K562 (cell line): ENCODE data around the gene MTG2. TPM values are rescaled to one million over a fixed set of nuclear protein-coding genes. Genes with fewer than 3 reads are reported as not detected.

Experiments
- CBFB ChIP-seq: sonication (generic); formaldehyde crosslinking; IDR thresholded peaks from 2 replicates; pipeline ENCODE4 v1.4.0; 2020; ENCODE audit warnings: mild to moderate bottlenecking, missing genetic modification reagents
- ETV5 ChIP-seq: sonication (generic); formaldehyde crosslinking; IDR thresholded peaks from 2 replicates; pipeline ENCODE4 v1.4.0; 2020; ENCODE audit warnings: low read depth, mild to moderate bottlenecking, missing genetic modification reagents
- FOXJ3 ChIP-seq: sonication (generic); formaldehyde crosslinking; IDR thresholded peaks from 2 replicates; pipeline ENCODE4 v1.4.0; 2020; ENCODE audit warnings: mild to moderate bottlenecking, missing genetic modification reagents
- HDAC3 ChIP-seq: fragments of 450-650 bp; IDR thresholded peaks from 2 replicates; pipeline ENCODE4 v1.6.1; 2018; ENCODE audit warnings: borderline replicate concordance, mild to moderate bottlenecking, moderate library complexity; ENCODE audit not compliant: partially characterized antibody
- HNRNPH1 ChIP-seq: fragments of 200-400 bp; formaldehyde crosslinking; optimal IDR thresholded peaks from 2 replicates; pipeline ENCODE3; 2017; ENCODE audit warnings: low read depth, mild to moderate bottlenecking, low read length, moderate library complexity
- MAFG ChIP-seq: fragments of 450-650 bp; conservative IDR thresholded peaks from 2 replicates; pipeline ENCODE4 v1.6.1; 2016; ENCODE audit warnings: missing genetic modification characterization, missing compliant biosample characterization
- MIER1 ChIP-seq: fragments of 450-650 bp; IDR thresholded peaks from 2 replicates; pipeline ENCODE4 v1.6.1; 2016; ENCODE audit warnings: antibody characterized with exemption, mild to moderate bottlenecking, low read depth
- RNF2 ChIP-seq: sonication (generic); IDR thresholded peaks from 2 replicates; pipeline ENCODE4 v1.6.1; 2016
- SIN3A ChIP-seq, 2 experiments: fragments of 150-350 bp in 1 of 2; IDR thresholded peaks; 2 replicates each; pipeline ENCODE4 v1.6.1; 2011 to 2016; ENCODE audit warnings: borderline replicate concordance in 2 of 2, low read depth in 2 of 2, low read length in 2 of 2, mild to moderate bottlenecking in 2 of 2, moderate library complexity in 2 of 2; ENCODE audit not compliant: control insufficient read depth in 1 of 2
- SMARCE1 ChIP-seq: fragments of 450-650 bp; IDR thresholded peaks from 2 replicates; pipeline ENCODE4 v1.7.1; 2016; ENCODE audit warnings: mild to moderate bottlenecking
- SOX6 ChIP-seq: fragments of 450-650 bp; IDR thresholded peaks from 2 replicates; pipeline ENCODE4 v1.6.1; 2014; ENCODE audit warnings: mild to moderate bottlenecking
- YY1 ChIP-seq, 3 experiments: IDR thresholded peaks; 2 replicates each; pipeline ENCODE4 v1.6.1; 2011; ENCODE audit warnings: low read length in 2 of 3, mild to moderate bottlenecking in 2 of 3, moderate library complexity in 2 of 3, borderline replicate concordance in 1 of 3, control low read depth in 1 of 3, low read depth in 1 of 3; ENCODE audit not compliant: insufficient read depth in 3 of 3, insufficient replicate concordance in 2 of 3, control insufficient read depth in 1 of 3, insufficient read length in 1 of 3; ENCODE audit errors: extremely low read depth in 1 of 3
- ZNF695 ChIP-seq: fragments of 450-650 bp; formaldehyde crosslinking; IDR thresholded peaks from 2 replicates; pipeline ENCODE4 v1.4.0; 2020; ENCODE audit warnings: mild to moderate bottlenecking, moderate library complexity
- polyA plus RNA-seq, 8 experiments: library from polyadenylated mRNA; depleted of rRNA in 4 of 8; stranded (reverse) in 5 of 8; unstranded in 3 of 8; fragments of >200 nt; fragmentation: Nextera tagmentation in 2 of 8; fragmentation: Illumina TruSeq in 1 of 8; extraction: Ambion mirVana in 2 of 8; extraction: Trizol in 1 of 8; gene quantifications; 2 replicates each; pipeline versions ENCODE4 v1.2.1 to v1.2.3, GENCODE V29; 2011 to 2014; ENCODE audit warnings: inconsistent platforms in 1 of 8, missing spikeins in 1 of 8
- total RNA-seq, 7 experiments: library from RNA; depleted of rRNA in 6 of 7; stranded (reverse); fragments of >200 nt in 6 of 7; fragmentation: Illumina TruSeq in 2 of 7; extraction: Trizol in 2 of 7; gene quantifications; 2 replicates each; pipeline versions ENCODE4 v1.2.1 to v1.2.3, GENCODE V29; 2011 to 2021; ENCODE audit warnings: low replicate concordance in 1 of 7
- TF ChIP-seq, protein P1 (sequence below): fragments of 250-450 bp; sonication (Bioruptor Pico); IDR thresholded peaks from 2 replicates; pipeline ENCODE4 v1.4.0; 2020; ENCODE audit warnings: borderline replicate concordance
- TF ChIP-seq, protein P2 (sequence below): fragments of 450-650 bp; IDR thresholded peaks from 2 replicates; pipeline ENCODE4 v1.6.1; 2016; ENCODE audit warnings: low read depth, mild to moderate bottlenecking, moderate library complexity
- TF ChIP-seq, protein P3 (sequence below): IDR thresholded peaks from 3 replicates; pipeline ENCODE4 v1.6.1; 2011; ENCODE audit warnings: borderline replicate concordance, mild to moderate bottlenecking, moderate library complexity; ENCODE audit not compliant: insufficient read length; ENCODE audit errors: extremely low read depth
- TF ChIP-seq, protein P4 (sequence below): fragments of 450-650 bp; IDR thresholded peaks from 2 replicates; pipeline ENCODE4 v1.6.1; 2018; ENCODE audit not compliant: partially characterized antibody

MTG2 gene
- total and polyA plus RNA-seq, 9 of the 15 experiments (the other 6 are each of a cell fraction or from before 2014, with no cell fraction given): 8.7 to 67.5 (median 44.5) TPM

DNA sequence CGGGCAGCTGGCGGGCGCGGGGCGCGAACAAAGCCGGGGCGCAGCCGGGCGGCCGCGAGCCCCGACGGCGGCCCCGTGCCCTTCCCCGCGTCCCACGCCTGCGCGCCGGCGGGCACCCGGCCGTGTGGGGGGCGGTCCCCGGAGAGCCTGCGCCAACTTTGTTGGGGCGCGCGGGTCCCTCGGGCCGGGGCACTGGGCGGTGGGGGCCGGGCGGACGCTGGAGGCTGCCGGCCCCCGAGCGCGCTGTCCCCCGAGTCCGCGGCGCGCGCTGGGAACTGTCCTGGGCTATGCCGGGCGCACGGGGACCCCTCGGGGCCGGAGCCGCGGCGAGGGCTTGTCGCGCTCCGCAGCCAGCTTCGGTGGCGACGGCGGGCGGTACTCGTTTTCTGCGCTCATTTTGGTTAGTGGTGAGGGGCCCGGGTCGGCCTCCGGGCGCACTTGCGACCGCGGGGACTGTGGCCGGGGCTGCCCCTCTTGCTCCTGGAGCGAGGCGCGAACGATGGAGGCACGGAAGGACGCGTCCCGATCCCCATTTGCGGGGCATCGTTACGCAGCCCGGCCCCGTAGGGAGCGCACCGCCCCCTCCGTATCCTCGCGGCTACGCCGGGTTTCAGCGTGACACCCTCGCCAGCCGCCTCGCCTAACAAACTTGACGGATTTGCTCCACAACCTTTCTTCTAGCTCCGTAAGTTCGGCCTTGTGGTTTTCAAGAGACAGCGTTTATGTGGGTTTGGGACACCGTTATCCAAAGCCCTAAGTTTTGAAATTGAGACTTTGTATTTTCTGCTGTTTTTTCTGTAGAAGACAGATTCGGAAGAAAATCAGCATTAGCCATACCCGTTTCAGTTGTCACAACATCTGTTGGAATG is 38.6 kb upstream of the MTG2 start (continued):
- TF ChIP-seq MIER1 (no peak), MAFG (tag) (no peak), YY1 (IDR thresholded peaks at IDR 0.05; ENCODE audit: borderline replicate concordance in 1 of 3, control insufficient read depth in 1 of 3, extremely low read depth in 1 of 3, insufficient read depth in 3 of 3, insufficient read length in 1 of 3, insufficient replicate concordance in 2 of 3, low read depth in 1 of 3, low read length in 2 of 3) (peak in 1 of 3 experiments; percentile 42), RNF2 (no peak), SIN3A (IDR thresholded peaks at IDR 0.05; ENCODE audit: borderline replicate concordance in 2 of 2, control insufficient read depth in 1 of 2, low read depth in 2 of 2, low read length in 2 of 2) (peak in 1 of 2 experiments; percentile 77; a peak in 1 of 4 replicates), HNRNPH1 (no peak), FOXJ3 (CRISPR knock-in tag) (no peak), ETV5 (CRISPR knock-in tag) (0 out of 2 replicates have a peak, but pooled peaks have one; percentile 58), HDAC3 (peak; percentile 21), CBFB (0 out of 2 replicates have a peak, but pooled peaks have one; percentile 36), SOX6 (no peak), SMARCE1 (no peak), ZNF695 (CRISPR knock-in tag) (no peak)
- TF ChIP-seq, protein P1, sequence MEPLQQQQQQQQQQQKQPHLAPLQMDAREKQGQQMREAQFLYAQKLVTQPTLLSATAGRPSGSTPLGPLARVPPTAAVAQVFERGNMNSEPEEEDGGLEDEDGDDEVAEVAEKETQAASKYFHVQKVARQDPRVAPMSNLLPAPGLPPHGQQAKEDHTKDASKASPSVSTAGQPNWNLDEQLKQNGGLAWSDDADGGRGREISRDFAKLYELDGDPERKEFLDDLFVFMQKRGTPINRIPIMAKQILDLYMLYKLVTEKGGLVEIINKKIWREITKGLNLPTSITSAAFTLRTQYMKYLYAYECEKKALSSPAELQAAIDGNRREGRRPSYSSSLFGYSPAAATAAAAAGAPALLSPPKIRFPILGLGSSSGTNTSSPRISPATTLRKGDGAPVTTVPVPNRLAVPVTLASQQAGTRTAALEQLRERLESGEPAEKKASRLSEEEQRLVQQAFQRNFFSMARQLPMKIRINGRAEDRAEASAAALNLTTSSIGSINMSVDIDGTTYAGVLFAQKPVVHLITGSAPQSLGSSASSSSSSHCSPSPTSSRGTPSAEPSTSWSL (CRISPR knock-in tag): no peak
- TF ChIP-seq, protein P2, sequence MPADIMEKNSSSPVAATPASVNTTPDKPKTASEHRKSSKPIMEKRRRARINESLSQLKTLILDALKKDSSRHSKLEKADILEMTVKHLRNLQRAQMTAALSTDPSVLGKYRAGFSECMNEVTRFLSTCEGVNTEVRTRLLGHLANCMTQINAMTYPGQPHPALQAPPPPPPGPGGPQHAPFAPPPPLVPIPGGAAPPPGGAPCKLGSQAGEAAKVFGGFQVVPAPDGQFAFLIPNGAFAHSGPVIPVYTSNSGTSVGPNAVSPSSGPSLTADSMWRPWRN: no peak
- TF ChIP-seq, protein P3, sequence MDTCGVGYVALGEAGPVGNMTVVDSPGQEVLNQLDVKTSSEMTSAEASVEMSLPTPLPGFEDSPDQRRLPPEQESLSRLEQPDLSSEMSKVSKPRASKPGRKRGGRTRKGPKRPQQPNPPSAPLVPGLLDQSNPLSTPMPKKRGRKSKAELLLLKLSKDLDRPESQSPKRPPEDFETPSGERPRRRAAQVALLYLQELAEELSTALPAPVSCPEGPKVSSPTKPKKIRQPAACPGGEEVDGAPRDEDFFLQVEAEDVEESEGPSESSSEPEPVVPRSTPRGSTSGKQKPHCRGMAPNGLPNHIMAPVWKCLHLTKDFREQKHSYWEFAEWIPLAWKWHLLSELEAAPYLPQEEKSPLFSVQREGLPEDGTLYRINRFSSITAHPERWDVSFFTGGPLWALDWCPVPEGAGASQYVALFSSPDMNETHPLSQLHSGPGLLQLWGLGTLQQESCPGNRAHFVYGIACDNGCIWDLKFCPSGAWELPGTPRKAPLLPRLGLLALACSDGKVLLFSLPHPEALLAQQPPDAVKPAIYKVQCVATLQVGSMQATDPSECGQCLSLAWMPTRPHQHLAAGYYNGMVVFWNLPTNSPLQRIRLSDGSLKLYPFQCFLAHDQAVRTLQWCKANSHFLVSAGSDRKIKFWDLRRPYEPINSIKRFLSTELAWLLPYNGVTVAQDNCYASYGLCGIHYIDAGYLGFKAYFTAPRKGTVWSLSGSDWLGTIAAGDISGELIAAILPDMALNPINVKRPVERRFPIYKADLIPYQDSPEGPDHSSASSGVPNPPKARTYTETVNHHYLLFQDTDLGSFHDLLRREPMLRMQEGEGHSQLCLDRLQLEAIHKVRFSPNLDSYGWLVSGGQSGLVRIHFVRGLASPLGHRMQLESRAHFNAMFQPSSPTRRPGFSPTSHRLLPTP: no peak
- TF ChIP-seq, protein P4, sequence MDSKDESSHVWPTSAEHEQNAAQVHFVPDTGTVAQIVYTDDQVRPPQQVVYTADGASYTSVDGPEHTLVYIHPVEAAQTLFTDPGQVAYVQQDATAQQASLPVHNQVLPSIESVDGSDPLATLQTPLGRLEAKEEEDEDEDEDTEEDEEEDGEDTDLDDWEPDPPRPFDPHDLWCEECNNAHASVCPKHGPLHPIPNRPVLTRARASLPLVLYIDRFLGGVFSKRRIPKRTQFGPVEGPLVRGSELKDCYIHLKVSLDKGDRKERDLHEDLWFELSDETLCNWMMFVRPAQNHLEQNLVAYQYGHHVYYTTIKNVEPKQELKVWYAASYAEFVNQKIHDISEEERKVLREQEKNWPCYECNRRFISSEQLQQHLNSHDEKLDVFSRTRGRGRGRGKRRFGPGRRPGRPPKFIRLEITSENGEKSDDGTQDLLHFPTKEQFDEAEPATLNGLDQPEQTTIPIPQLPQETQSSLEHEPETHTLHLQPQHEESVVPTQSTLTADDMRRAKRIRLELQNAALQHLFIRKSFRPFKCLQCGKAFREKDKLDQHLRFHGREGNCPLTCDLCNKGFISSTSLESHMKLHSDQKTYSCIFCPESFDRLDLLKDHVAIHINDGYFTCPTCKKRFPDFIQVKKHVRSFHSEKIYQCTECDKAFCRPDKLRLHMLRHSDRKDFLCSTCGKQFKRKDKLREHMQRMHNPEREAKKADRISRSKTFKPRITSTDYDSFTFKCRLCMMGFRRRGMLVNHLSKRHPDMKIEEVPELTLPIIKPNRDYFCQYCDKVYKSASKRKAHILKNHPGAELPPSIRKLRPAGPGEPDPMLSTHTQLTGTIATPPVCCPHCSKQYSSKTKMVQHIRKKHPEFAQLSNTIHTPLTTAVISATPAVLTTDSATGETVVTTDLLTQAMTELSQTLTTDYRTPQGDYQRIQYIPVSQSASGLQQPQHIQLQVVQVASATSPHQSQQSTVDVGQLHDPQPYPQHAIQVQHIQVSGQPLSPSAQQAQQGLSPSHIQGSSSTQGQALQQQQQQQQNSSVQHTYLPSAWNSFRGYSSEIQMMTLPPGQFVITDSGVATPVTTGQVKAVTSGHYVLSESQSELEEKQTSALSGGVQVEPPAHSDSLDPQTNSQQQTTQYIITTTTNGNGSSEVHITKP: peak; percentile 67
